HepG2 (cell line): ENCODE data around the gene DNAJB12.

Experiments
- ARID4A ChIP-seq: sonication (generic); formaldehyde crosslinking; IDR thresholded peaks from 2 replicates; pipeline ENCODE4 v1.5.0; 2020; ENCODE audit warnings: mild to moderate bottlenecking, missing genetic modification reagents, borderline replicate concordance
- EP300 ChIP-seq, 3 experiments: sonication (generic) in 1 of 3; formaldehyde crosslinking in 1 of 3; IDR thresholded peaks; 2 replicates each; pipeline versions ENCODE4 v1.5.1 to v1.6.1; 2011 to 2020; ENCODE audit warnings: low read depth in 2 of 3, low read length in 2 of 3, borderline replicate concordance in 1 of 3, improper control_type of control experiment in 1 of 3, mild to moderate bottlenecking in 1 of 3, missing genetic modification reagents in 1 of 3, moderate library complexity in 1 of 3
- HBP1 ChIP-seq: IDR thresholded peaks from 2 replicates; pipeline ENCODE4 v1.6.1; 2016; ENCODE audit warnings: low read depth, control low read depth
- IKZF1 ChIP-seq: fragments of 450-650 bp; IDR thresholded peaks from 2 replicates; pipeline ENCODE4 v1.7.1; 2016
- PRDM15 ChIP-seq: sonication (generic); formaldehyde crosslinking; IDR thresholded peaks from 2 replicates; pipeline ENCODE4 v1.4.0; 2020; ENCODE audit warnings: missing genetic modification reagents
- SRSF9 ChIP-seq: fragments of 200-400 bp; formaldehyde crosslinking; IDR thresholded peaks from 2 replicates; pipeline ENCODE4 v1.6.1; 2018; ENCODE audit warnings: borderline replicate concordance, mild to moderate bottlenecking, low read depth, low read length; ENCODE audit not compliant: insufficient read depth, poor library complexity, severe bottlenecking
- TCF7 ChIP-seq: sonication (generic); IDR thresholded peaks from 2 replicates; pipeline ENCODE4 v1.6.1; 2016; ENCODE audit warnings: antibody characterized with exemption, low read depth
- ZNF234 ChIP-seq: sonication (generic); formaldehyde crosslinking; conservative IDR thresholded peaks from 2 replicates; pipeline ENCODE4 v1.5.1; 2020; ENCODE audit warnings: mild to moderate bottlenecking, missing genetic modification reagents
- ZNF24 ChIP-seq: fragments of 450-650 bp; IDR thresholded peaks from 2 replicates; pipeline ENCODE4 v1.6.1; 2017; ENCODE audit warnings: antibody characterized with exemption, mild to moderate bottlenecking
- ZNF660 ChIP-seq: sonication (generic); formaldehyde crosslinking; IDR thresholded peaks from 2 replicates; pipeline ENCODE4 v1.5.1; 2020; ENCODE audit warnings: mild to moderate bottlenecking, low read depth, missing genetic modification reagents, borderline replicate concordance
- ZNF687 ChIP-seq: sonication (generic); formaldehyde crosslinking; IDR thresholded peaks from 2 replicates; pipeline ENCODE4 v1.5.1; 2020; ENCODE audit warnings: mild to moderate bottlenecking, missing genetic modification reagents, moderate library complexity
- ZNF761 ChIP-seq: sonication (generic); formaldehyde crosslinking; conservative IDR thresholded peaks from 2 replicates; pipeline ENCODE4 v1.4.0; 2020; ENCODE audit warnings: mild to moderate bottlenecking, missing genetic modification reagents

- TF ChIP-seq ZNF24 (no peak), ZNF687 (CRISPR knock-in tag) (no peak), PRDM15 (CRISPR knock-in tag) (no peak), ZNF761 (no peak), ZNF660 (CRISPR knock-in tag) (no peak), TCF7 (no peak), ARID4A (CRISPR knock-in tag) (no peak), SRSF9 (no peak), ZNF234 (CRISPR knock-in tag) (no peak), HBP1 (CRISPR knock-in tag) (no peak), IKZF1 (no peak), EP300 (IDR thresholded peaks at IDR 0.05; ENCODE audit: low read depth in 2 of 2, low read length in 2 of 2) (no peak), EP300 (CRISPR knock-in tag; IDR thresholded peaks at IDR 0.05; ENCODE audit: borderline replicate concordance) (no peak)
These were observed 1.4 kb downstream of the DNAJB12 start for GRCh38 chr10:72353028-72353964.
